Measurements from ENCODE around the gene MAGEB5. TPM values are rescaled to one million over a fixed set of nuclear protein-coding genes. Genes with fewer than 3 reads are reported as not detected.
"Not testable (repeated sequence)": the region's sequence is repeated elsewhere in the genome, so short reads cannot be mapped to it uniquely, and the experiment has no call there.

Gene MAGEB5, protein sequence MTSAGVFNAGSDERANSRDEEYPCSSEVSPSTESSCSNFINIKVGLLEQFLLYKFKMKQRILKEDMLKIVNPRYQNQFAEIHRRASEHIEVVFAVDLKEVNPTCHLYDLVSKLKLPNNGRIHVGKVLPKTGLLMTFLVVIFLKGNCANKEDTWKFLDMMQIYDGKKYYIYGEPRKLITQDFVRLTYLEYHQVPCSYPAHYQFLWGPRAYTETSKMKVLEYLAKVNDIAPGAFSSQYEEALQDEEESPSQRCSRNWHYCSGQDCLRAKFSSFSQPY
- polyA plus RNA-seq (ENCODE audit: insufficient read depth in 1 of 5, insufficient read length in 5 of 5, low replicate concordance in 1 of 5) = not detected
- long read RNA-seq, donor 1 = 0 reads
- long read RNA-seq, donor 2 = 0 reads
- long read RNA-seq, donor 3 = 0 reads
- long read RNA-seq, donor 4 = 0 reads
- long read RNA-seq, donor 5 = 0 reads
- long read RNA-seq, donor 6 = 0 reads
- long read RNA-seq, donor 7 = 0 reads
- long read RNA-seq, donor 8 = 0 reads

DNA sequence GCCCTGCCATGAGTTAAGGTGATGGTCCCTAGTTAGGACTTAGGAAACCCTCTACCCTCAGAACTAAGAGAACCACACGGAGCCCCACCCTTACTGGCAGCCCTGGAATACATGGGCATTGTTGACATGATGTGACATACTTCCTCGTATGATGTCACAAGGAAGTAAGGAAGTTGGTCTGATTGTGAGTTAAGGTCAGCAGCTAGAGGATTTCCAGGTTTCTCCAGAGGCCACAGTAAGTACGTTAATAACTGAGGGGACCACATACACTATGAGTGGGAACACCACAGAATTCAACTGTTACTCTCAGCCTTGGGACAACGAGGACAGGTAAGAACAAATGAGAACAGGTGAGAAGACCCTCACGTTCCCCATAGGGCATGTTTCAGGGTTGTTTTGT is at the start of gene MAGEB5:
TSS of gene MAGEB5 (plus strand) at position 301 of the 400 bp plus-strand sequence. CDS start 1,133 bp downstream, outside the sequence.
- DNase-seq = no peak

- DNase-seq = no peak
These were observed 23.8 kb upstream of the MAGEB5 start, which contains the start of gene MAGEB6 for GRCh38 chrX:26192204-26192603. TSS of gene MAGEB6 (plus strand) at chrX:26192440. CDS start at chrX:26193847, 1,407 bp downstream.

DNA sequence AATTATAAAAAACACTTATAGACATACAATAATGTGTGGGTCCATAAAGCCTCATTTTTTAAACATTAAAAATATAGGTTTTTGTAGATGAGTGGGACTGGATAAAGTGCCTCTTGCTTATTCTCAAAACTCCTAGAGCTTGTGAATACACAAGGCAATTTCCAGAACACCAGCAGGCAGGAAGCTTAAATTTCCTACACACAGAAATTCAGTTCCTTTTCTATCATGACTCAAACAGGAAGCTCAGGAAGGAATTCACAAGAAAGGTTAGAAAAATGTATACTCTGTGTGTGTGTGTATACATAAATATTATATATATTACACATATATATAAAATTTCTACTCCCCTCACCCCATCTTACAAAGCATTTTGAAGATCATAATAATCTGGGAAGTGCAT is 12.4 kb upstream of the MAGEB5 start:
- no peak for DNase-seq

- not testable (repeated sequence) for DNase-seq
These were observed 11.3 kb upstream of the MAGEB5 start for GRCh38 chrX:26204717-26205116.

GRCh38 chrX:26208012-26208411 is 8.0 kb upstream of the MAGEB5 start:
- DNase-seq = no peak

- no peak for DNase-seq
These were observed 3.4 kb downstream of the MAGEB5 start for GRCh38 chrX:26219351-26219750.

DNA sequence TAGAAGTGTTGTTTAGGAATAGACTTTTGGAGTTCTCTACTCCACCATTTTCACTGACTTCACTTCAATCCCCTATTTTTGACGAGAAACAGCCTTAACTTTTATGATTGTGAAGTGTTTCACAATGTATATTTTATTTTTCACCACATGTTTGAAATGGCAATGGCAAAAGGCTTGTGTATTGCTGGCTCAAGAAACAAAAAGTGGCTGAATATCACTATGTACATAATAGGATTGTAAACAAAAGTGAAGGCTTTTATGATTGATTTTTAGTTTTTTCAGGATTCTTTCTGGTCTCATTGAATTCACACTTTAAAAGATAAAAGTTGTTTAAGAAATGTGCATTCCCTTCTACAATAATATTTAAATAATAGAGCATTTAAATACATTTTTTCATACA is 18.2 kb downstream of the MAGEB5 start:
- DNase-seq = no peak

GRCh38 chrX:26253526-26253925 is 37.6 kb downstream of the MAGEB5 start:
- DNase-seq = no peak

GRCh38 chrX:26254436-26254835 is 38.5 kb downstream of the MAGEB5 start:
- DNase-seq = no peak

DNA sequence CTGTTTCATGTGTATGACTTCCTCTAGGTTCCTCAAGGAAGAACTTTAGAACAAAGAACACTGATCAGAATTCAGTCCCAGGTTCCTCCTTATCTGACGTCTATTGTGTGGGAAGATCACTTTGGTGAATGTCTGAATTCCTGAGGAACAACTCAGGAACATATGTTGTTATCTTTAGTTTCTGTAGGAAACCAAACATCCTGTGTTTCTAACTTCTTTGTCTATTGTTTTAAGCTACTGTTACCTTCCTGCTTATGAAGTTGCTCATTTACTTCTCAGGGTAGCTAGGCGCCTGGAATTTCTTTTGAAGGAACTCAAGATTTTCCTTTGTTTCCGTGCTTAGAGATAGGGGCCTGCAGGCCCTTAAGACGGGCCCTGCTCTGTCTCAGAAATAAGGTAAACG is 46.2 kb downstream of the MAGEB5 start:
- no peak for DNase-seq

Other genes with a start within 250 kb of the MAGEB5 start
- not detected for gene MAGEB18, start 77.8 kb upstream of the MAGEB5 start, polyA plus RNA-seq (ENCODE audit: insufficient read depth in 1 of 5, insufficient read length in 5 of 5, low replicate concordance in 1 of 5)
- gene MAGEB6B, start 55.6 kb upstream of the MAGEB5 start, polyA plus RNA-seq (ENCODE audit: insufficient read depth in 1 of 5, insufficient read length in 5 of 5, low replicate concordance in 1 of 5) = not detected
- not detected for gene MAGEB6, start 23.7 kb upstream of the MAGEB5 start, polyA plus RNA-seq (ENCODE audit: insufficient read depth in 1 of 5, insufficient read length in 5 of 5, low replicate concordance in 1 of 5)

Measured in right lung (tissue), 10 donors.